DND-41 (cell line): ENCODE results near the gene CCDC107.

Source experiments
- CTCF ChIP-seq: IDR thresholded peaks from 2 replicates; pipeline ENCODE4 v1.5.1; 2012; ENCODE audit warnings: borderline replicate concordance, low read length, moderate library complexity, mild to moderate bottlenecking; ENCODE audit not compliant: poor library complexity, severe bottlenecking; ENCODE audit errors: extremely low read depth
- EZH2 ChIP-seq: IDR thresholded peaks from 3 replicates; pipeline ENCODE4 v1.6.1; 2012; ENCODE audit warnings: borderline replicate concordance, low read depth, mild to moderate bottlenecking, moderate library complexity, low read length, inconsistent platforms; ENCODE audit not compliant: severe bottlenecking

GRCh38 chr9:35702696-35703095 is 44.6 kb downstream of the CCDC107 start:
- TF ChIP-seq CTCF (no peak), EZH2 (no peak)
